ENCODE measurements around the gene UBE2I.

DNA sequence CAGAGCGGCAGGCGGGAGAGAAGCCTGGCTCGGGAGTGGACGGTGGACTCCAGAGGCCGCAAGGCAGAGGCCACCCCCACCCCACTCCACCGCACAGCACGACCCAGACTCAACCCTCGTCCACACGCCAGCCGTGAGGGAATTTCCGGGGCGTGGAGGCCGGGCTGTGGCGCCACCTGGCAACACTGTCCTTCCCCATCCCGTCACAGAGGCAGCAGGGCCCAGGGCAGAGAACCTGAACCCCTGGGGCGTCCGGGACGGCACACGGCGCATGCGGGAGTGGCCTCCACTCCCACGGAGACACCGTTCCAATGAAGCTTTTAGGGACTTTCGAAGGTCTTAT, 65.8 kb downstream of the UBE2I start:
- no peak for TF ChIP-seq POLR2A (IDR thresholded peaks at IDR 0.05)
- no peak for TF ChIP-seq CTCF (IDR thresholded peaks at IDR 0.05)

Measured in Peyer's patch (tissue), 4 donors.